ENCODE results near the gene ENDOV. TPM values are rescaled to one million over a fixed set of nuclear protein-coding genes. Genes with fewer than 3 reads are reported as not detected.

The ENDOV gene
- total and polyA plus RNA-seq, 2 donors (not counting 3 experiments of a cell fraction or from before 2014, with no cell fraction given), result 20.4 to 25.9 TPM

DNA sequence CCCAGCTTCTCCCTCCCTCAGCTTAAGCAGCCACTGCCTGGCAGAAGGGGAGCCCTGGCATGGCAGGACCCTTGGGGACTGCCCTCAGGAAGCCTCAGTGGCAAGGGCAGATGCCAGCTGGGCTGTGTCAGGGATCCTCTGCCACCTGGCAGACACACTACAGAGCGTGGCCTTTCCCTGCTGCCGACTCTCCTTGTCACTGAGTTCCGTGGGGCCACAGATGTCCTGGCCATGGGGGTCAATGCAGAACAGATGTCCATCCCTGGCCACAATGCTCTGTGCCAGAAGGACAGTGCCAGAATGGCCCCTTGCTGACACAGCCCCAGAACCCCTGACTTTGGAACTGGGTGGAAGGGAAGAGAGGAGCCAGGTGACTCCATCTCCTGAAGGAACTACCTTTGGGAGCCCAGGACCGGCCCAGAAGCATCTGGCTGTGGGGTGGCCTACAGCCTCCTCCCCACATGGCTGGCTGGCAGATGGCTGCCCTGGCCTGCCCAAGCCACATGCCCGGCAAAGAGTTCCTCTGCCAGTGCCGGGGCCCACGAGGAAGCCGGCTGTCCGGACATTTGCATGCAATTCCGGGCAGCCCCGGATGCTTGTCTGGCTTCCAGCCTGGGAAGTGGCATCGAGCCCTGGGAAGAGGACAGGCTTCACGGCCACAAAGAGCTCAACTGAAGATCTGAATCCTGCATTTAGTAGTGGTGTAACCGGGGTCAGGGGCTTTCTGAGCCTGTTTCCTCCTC is 37.4 kb downstream of the ENDOV start:
- BruUV-seq (replicated peaks), result no TSS peak
- no peak overlapping the region for H3K9ac ChIP-seq (replicated peaks; ENCODE audit: extremely low read depth, insufficient read depth, low read length)
- H3K4me2 ChIP-seq (ENCODE audit: insufficient read depth, low read length), result no peak overlapping the region
- TF ChIP-seq JUN (IDR thresholded peaks at IDR 0.05; ENCODE audit: borderline replicate concordance, insufficient read depth, insufficient read length, low read depth) (no peak), POLR2AphosphoS5 (IDR thresholded peaks at IDR 0.05; ENCODE audit: insufficient read depth, low read depth, low read length) (no peak), FOS (IDR thresholded peaks at IDR 0.05; ENCODE audit: borderline replicate concordance, insufficient read depth, low read length) (no peak), MYC (IDR thresholded peaks at IDR 0.05; ENCODE audit: low read depth, low read length) (no peak), POLR2A (IDR thresholded peaks at IDR 0.05; ENCODE audit: low read depth, low read length) (no peak), EZH2 (IDR thresholded peaks at IDR 0.05; ENCODE audit: borderline replicate concordance, low read depth, low read length, severe bottlenecking) (no peak), GATA2 (IDR thresholded peaks at IDR 0.05; ENCODE audit: insufficient read depth, insufficient read length, low read depth, low read length) (no peak)
- TF ChIP-seq, protein P1, sequence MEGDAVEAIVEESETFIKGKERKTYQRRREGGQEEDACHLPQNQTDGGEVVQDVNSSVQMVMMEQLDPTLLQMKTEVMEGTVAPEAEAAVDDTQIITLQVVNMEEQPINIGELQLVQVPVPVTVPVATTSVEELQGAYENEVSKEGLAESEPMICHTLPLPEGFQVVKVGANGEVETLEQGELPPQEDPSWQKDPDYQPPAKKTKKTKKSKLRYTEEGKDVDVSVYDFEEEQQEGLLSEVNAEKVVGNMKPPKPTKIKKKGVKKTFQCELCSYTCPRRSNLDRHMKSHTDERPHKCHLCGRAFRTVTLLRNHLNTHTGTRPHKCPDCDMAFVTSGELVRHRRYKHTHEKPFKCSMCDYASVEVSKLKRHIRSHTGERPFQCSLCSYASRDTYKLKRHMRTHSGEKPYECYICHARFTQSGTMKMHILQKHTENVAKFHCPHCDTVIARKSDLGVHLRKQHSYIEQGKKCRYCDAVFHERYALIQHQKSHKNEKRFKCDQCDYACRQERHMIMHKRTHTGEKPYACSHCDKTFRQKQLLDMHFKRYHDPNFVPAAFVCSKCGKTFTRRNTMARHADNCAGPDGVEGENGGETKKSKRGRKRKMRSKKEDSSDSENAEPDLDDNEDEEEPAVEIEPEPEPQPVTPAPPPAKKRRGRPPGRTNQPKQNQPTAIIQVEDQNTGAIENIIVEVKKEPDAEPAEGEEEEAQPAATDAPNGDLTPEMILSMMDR (IDR thresholded peaks at IDR 0.05; ENCODE audit: extremely low read depth in 1 of 2, insufficient read depth in 1 of 2, low read depth in 1 of 2, low read length in 2 of 2), result no peak
- TF ChIP-seq, protein P2, sequence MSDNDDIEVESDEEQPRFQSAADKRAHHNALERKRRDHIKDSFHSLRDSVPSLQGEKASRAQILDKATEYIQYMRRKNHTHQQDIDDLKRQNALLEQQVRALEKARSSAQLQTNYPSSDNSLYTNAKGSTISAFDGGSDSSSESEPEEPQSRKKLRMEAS (IDR thresholded peaks at IDR 0.05; ENCODE audit: insufficient read depth, insufficient read length), result no peak
- H3K9me1 ChIP-seq (replicated peaks; ENCODE audit: control insufficient read depth, extremely low read depth, insufficient read depth, low read length), result no peaks in the 10 kb centered on the region
- dilution Hi-C loops (cut with MboI; ENCODE audit: extremely low pct_ligation_motif_present, low sequenced_read_pairs), result no loop called here
- ChIA-PET POLR2A (no interaction called here), CTCF (interaction anchor here (0.7 to 1.0 kb wide), 2 partner anchors 9 to 25 kb away, joined by 3 read pairs; no protein-coding TSS in a partner anchor)
- H3K4me3 ChIP-seq (replicated peaks in 1 of 3; ENCODE audit: insufficient read depth in 1 of 3, low read depth in 1 of 3, low read length in 3 of 3), result no peak overlapping the region
- H3K27ac ChIP-seq (ENCODE audit: insufficient read depth, low read depth, low read length), result no peak overlapping the region
- no peaks in the 10 kb centered on the region for H3K27me3 ChIP-seq (ENCODE audit: control insufficient read depth in 2 of 2, insufficient read depth in 2 of 2, low read length in 2 of 2)
- intact Hi-C loops (cut with micrococcal nuclease), result no loop called here
- DNase-seq (ENCODE audit: low read depth, low spot score) (no peak), FAIRE-seq (no peak)
- no peaks in the 10 kb centered on the region for H3K9me3 ChIP-seq (replicated peaks; ENCODE audit: control insufficient read depth, insufficient read depth, low read length)
- no peaks in the 10 kb centered on the region for H3K79me2 ChIP-seq (ENCODE audit: control insufficient read depth, insufficient read depth, low read length)
- H2AFZ ChIP-seq (ENCODE audit: low read depth, low read length), result no peak overlapping the region
- no peaks in the 10 kb centered on the region for H3K36me3 ChIP-seq (ENCODE audit: control insufficient read depth in 2 of 2, extremely low read depth in 1 of 2, insufficient read depth in 2 of 2, low read length in 2 of 2)
- H4K20me1 ChIP-seq (replicated peaks; ENCODE audit: control insufficient read depth, extremely low read depth, insufficient read depth, low read length), result no peaks in the 10 kb centered on the region
- peaks cover 9% of the 10 kb centered on the region for H3K4me1 ChIP-seq (ENCODE audit: control insufficient read depth, extremely low read depth, insufficient read depth, low read length)

All from endothelial cell of umbilical vein (primary cell).